Muscle of leg (tissue), 11 donors: Measurements from ENCODE around the gene KRTAP24-1. TPM values are rescaled to one million over a fixed set of nuclear protein-coding genes. Genes with fewer than 3 reads are reported as not detected.

Experiments used
- DNase-seq: peaks from one replicate; pipeline ENCODE4 v3.0.0; 2013
- H3K27ac ChIP-seq: one replicate; pipeline ENCODE4 v1.5.1; 2013; ENCODE audit warnings: mild to moderate bottlenecking, low read length, control low read depth
- H3K27me3 ChIP-seq: one replicate; pipeline ENCODE4 v1.6.1; 2013; ENCODE audit warnings: low read length; ENCODE audit not compliant: control insufficient read depth, insufficient read depth
- H3K36me3 ChIP-seq: one replicate; pipeline ENCODE4 v1.6.1; 2013; ENCODE audit warnings: low read length; ENCODE audit not compliant: control insufficient read depth, insufficient read depth
- H3K4me1 ChIP-seq: one replicate; pipeline ENCODE4 v1.6.1; 2013; ENCODE audit warnings: low read length; ENCODE audit not compliant: control insufficient read depth, insufficient read depth
- H3K4me3 ChIP-seq: one replicate; pipeline ENCODE4 v1.5.1; 2013; ENCODE audit warnings: low read length, control low read depth
- H3K9me3 ChIP-seq: replicated peaks from 2 replicates; pipeline ENCODE4 v1.6.1; 2013; ENCODE audit warnings: low read depth, low read length; ENCODE audit not compliant: control insufficient read depth
- WGBS: methylation state at CpG from one replicate; pipeline ENCODE4 v1.1.5; 2013; ENCODE audit warnings: missing lambda C conversion rate; ENCODE audit not compliant: insufficient coverage; 5-methylcytosine and 5-hydroxymethylcytosine counted together
- polyA plus RNA-seq, 8 donors: library from polyadenylated mRNA; unstranded; fragments of 120-200 nt; gene quantifications; one replicate each; pipeline versions ENCODE4 v1.2.1 to v1.2.3, GENCODE V29; 2013; ENCODE audit warnings: inconsistent platforms in 1 of 8, low replicate concordance in 1 of 8; ENCODE audit not compliant: insufficient read length in 8 of 8, insufficient read depth in 1 of 8
- total RNA-seq: library from RNA; stranded (reverse); fragments of 120-200 nt; gene quantifications from one replicate; pipeline ENCODE4 v1.2.4, GENCODE V29; 2013

Gene KRTAP24-1
- total and polyA plus RNA-seq, 9 donors, result not detected

GRCh38 chr21:30238168-30238567 lies 44.6 kb downstream of the KRTAP24-1 start:
- H3K9me3 ChIP-seq, result no peaks in the 10 kb centered on the region
- no peak overlapping the region for H3K27ac ChIP-seq
- no CpG with 5 or more reads among the region's 1 CpG for WGBS
- H3K4me3 ChIP-seq, result no peak overlapping the region
- no peaks in the 10 kb centered on the region for H3K4me1 ChIP-seq
- H3K36me3 ChIP-seq, result no peaks in the 10 kb centered on the region
- DNase-seq, result no peak
- no peaks in the 10 kb centered on the region for H3K27me3 ChIP-seq

- Histone ChIP-seq H3K36me3 (no peaks in the 10 kb centered on the region), H3K27ac (no peak overlapping the region), H3K9me3 (no peaks in the 10 kb centered on the region), H3K4me3 (no peak overlapping the region), H3K4me1 (no peaks in the 10 kb centered on the region), H3K27me3 (no peaks in the 10 kb centered on the region)
- no CpG with 5 or more reads among the region's 2 CpGs for WGBS
- no peak for DNase-seq
Measured at GRCh38 chr21:30234643-30235042, 48.1 kb downstream of the KRTAP24-1 start.

DNA sequence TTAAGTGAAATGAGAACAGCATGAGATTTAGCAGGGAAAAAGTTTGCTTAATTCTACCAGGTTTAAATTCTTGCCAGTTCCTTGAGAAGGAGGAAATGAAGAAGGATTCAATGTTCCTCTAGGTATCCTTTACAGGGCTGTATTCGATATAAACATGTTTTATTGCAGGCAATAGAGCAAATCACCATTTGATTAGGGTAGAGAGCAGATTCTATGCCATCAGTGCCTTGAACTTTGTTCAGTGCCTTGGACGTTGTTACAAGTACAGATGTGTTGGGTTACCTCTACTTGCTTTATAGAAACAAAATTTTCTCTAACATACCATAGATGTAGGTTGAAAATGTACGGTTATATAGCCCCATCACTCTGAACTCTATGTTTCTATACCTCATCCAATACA lies 48.7 kb downstream of the KRTAP24-1 start:
- H3K36me3 ChIP-seq, result no peaks in the 10 kb centered on the region
- H3K4me3 ChIP-seq, result no peak overlapping the region
- H3K27me3 ChIP-seq, result no peaks in the 10 kb centered on the region
- no CpG with 5 or more reads among the region's 3 CpGs for WGBS
- no peaks in the 10 kb centered on the region for H3K9me3 ChIP-seq
- H3K27ac ChIP-seq, result peak overlapping the region; percentile 32
- no peaks in the 10 kb centered on the region for H3K4me1 ChIP-seq
- DNase-seq, result no peak

GRCh38 chr21:30233228-30234020 lies 49.3 kb downstream of the KRTAP24-1 start:
- no peaks in the 10 kb centered on the region for H3K4me1 ChIP-seq
- H3K9me3 ChIP-seq, result no peaks in the 10 kb centered on the region
- H3K27ac ChIP-seq, result peak overlapping the region; percentile 60
- H3K27me3 ChIP-seq, result no peaks in the 10 kb centered on the region
- H3K4me3 ChIP-seq, result no peak overlapping the region
- no peaks in the 10 kb centered on the region for H3K36me3 ChIP-seq
- DNase-seq, result peak; percentile 91
- no CpG with 5 or more reads among the region's 2 CpGs for WGBS

DNA sequence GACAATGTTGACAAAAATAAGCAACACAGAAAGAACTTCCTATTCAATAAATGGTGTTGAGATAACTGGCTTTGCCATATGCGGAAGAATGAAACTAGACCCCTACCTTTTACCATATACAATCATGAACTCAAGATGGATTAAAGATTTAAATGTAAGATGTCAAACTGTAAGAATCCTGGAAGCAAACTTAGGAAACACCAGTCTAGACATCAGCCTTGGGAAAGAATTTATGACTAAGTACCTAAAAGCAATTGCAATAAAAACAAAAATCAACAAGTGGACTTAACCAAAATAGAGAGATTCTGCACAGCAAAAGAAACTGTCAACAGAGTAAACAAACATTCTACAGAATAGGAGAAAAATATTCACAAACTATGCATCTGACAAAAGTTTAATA lies 50.7 kb downstream of the KRTAP24-1 start:
- DNase-seq, result no peak
- no CpG with 5 or more reads among the region's 1 CpG for WGBS
- Histone ChIP-seq H3K27ac (no peak overlapping the region), H3K27me3 (no peaks in the 10 kb centered on the region), H3K4me1 (no peaks in the 10 kb centered on the region), H3K4me3 (no peak overlapping the region), H3K36me3 (no peaks in the 10 kb centered on the region), H3K9me3 (no peaks in the 10 kb centered on the region)

Other genes with a start within 250 kb of the KRTAP24-1 start
- gene CLDN17, start 116.1 kb downstream of the KRTAP24-1 start, total RNA-seq, result not detected
- gene CLDN17, start 116.1 kb downstream of the KRTAP24-1 start, polyA plus RNA-seq, result not detected
- not detected for gene CLDN8, start 66.9 kb downstream of the KRTAP24-1 start, total RNA-seq
- gene CLDN8, start 66.9 kb downstream of the KRTAP24-1 start, polyA plus RNA-seq, result 1 to 10 TPM in 1 of 8 donors, under 1 TPM in 1, not detected in 6; 0.19 to 2.5 TPM
- not detected for gene KRTAP25-1, start 6.6 kb upstream of the KRTAP24-1 start, total RNA-seq
- gene KRTAP25-1, start 6.6 kb upstream of the KRTAP24-1 start, polyA plus RNA-seq, result not detected
- gene KRTAP26-1, start 37.4 kb upstream of the KRTAP24-1 start, total RNA-seq, result not detected
- not detected for gene KRTAP26-1, start 37.4 kb upstream of the KRTAP24-1 start, polyA plus RNA-seq
- not detected for gene KRTAP27-1, start 54.7 kb upstream of the KRTAP24-1 start, total RNA-seq
- gene KRTAP27-1, start 54.7 kb upstream of the KRTAP24-1 start, polyA plus RNA-seq, result not detected
- not detected for gene KRTAP23-1, start 65.7 kb upstream of the KRTAP24-1 start, total RNA-seq
- gene KRTAP23-1, start 65.7 kb upstream of the KRTAP24-1 start, polyA plus RNA-seq, result under 1 TPM in 1 of 8 donors, not detected in 7; 0.69 TPM
- not detected for gene KRTAP13-2, start 89.3 kb upstream of the KRTAP24-1 start, total RNA-seq
- not detected for gene KRTAP13-2, start 89.3 kb upstream of the KRTAP24-1 start, polyA plus RNA-seq
- not detected for gene KRTAP13-1, start 113.1 kb upstream of the KRTAP24-1 start, total RNA-seq
- gene KRTAP13-1, start 113.1 kb upstream of the KRTAP24-1 start, polyA plus RNA-seq, result not detected
- not detected for gene KRTAP13-3, start 143.0 kb upstream of the KRTAP24-1 start, total RNA-seq
- gene KRTAP13-3, start 143.0 kb upstream of the KRTAP24-1 start, polyA plus RNA-seq, result not detected
- gene KRTAP13-4, start 147.3 kb upstream of the KRTAP24-1 start, total RNA-seq, result not detected
- not detected for gene KRTAP13-4, start 147.3 kb upstream of the KRTAP24-1 start, polyA plus RNA-seq
- gene KRTAP15-1, start 157.3 kb upstream of the KRTAP24-1 start, total RNA-seq, result not detected
- gene KRTAP15-1, start 157.3 kb upstream of the KRTAP24-1 start, polyA plus RNA-seq, result not detected
- not detected for gene KRTAP19-1, start 197.4 kb upstream of the KRTAP24-1 start, total RNA-seq
- gene KRTAP19-1, start 197.4 kb upstream of the KRTAP24-1 start, polyA plus RNA-seq, result not detected
- gene KRTAP19-2, start 204.5 kb upstream of the KRTAP24-1 start, total RNA-seq, result not detected
- gene KRTAP19-2, start 204.5 kb upstream of the KRTAP24-1 start, polyA plus RNA-seq, result not detected
- not detected for gene KRTAP19-3, start 209.1 kb upstream of the KRTAP24-1 start, total RNA-seq
- not detected for gene KRTAP19-3, start 209.1 kb upstream of the KRTAP24-1 start, polyA plus RNA-seq
- gene KRTAP19-4, start 214.2 kb upstream of the KRTAP24-1 start, total RNA-seq, result not detected
- gene KRTAP19-4, start 214.2 kb upstream of the KRTAP24-1 start, polyA plus RNA-seq, result not detected
- not detected for gene KRTAP19-5, start 219.2 kb upstream of the KRTAP24-1 start, total RNA-seq
- not detected for gene KRTAP19-5, start 219.2 kb upstream of the KRTAP24-1 start, polyA plus RNA-seq